H1 (cell line): ENCODE results near the gene MTERF2. TPM values are rescaled to one million over a fixed set of nuclear protein-coding genes. Genes with fewer than 3 reads are reported as not detected.

Source experiments
- CTCF ChIA-PET: fragments of 300-600 bp; sonication (Branson Sonifier 250); formaldehyde crosslinking; loops from one replicate; lab custom pipeline; 2021; ENCODE audit not compliant: partially characterized antibody; lab: Charles Lee
- POLR2A ChIA-PET: fragments of 300-600 bp; sonication (Branson Sonifier 250); formaldehyde crosslinking; loops from one replicate; lab custom pipeline; 2021; ENCODE audit warnings: inconsistent platforms; ENCODE audit not compliant: partially characterized antibody; lab: Charles Lee
- DNase-seq, 2 experiments: peaks; one replicate each; pipeline versions ENCODE4 v3.0.0 to v3.0.0-alpha.2; 2010 to 2022; ENCODE audit warnings: low spot score in 2 of 2, low read depth in 1 of 2, mixed read lengths in 1 of 2
- FAIRE-seq: peaks from 2 replicates; lab custom pipeline; 2011; peaks lifted over from hg19 to GRCh38; lab: Jason Lieb, UNC
- H2AFZ ChIP-seq: 2 replicates; pipeline ENCODE4 v1.8.1; 2012; ENCODE audit warnings: low read length, inconsistent platforms
- H2AK5ac ChIP-seq: 2 replicates; pipeline ENCODE4 v1.6.1; 2013; ENCODE audit warnings: low read depth, low read length
- H2BK120ac ChIP-seq: replicated peaks from 2 replicates; pipeline ENCODE3; 2013; ENCODE audit warnings: low read depth, low read length, inconsistent platforms
- H2BK12ac ChIP-seq: 2 replicates; pipeline ENCODE4 v1.6.1; 2013; ENCODE audit warnings: low read depth, low read length
- H2BK15ac ChIP-seq: 2 replicates; pipeline ENCODE4 v1.6.1; 2013; ENCODE audit warnings: low read length
- H2BK20ac ChIP-seq: 2 replicates; pipeline ENCODE4 v1.6.1; 2013; ENCODE audit warnings: low read length
- H2BK5ac ChIP-seq: 2 replicates; pipeline ENCODE4 v1.6.1; 2013; ENCODE audit warnings: low read depth, low read length
- H3K14ac ChIP-seq: 2 replicates; pipeline ENCODE4 v1.6.1; 2013; ENCODE audit warnings: inconsistent platforms; ENCODE audit not compliant: insufficient read length
- H3K18ac ChIP-seq: 2 replicates; pipeline ENCODE4 v1.6.1; 2013; ENCODE audit warnings: low read length; ENCODE audit errors: extremely low read depth
- H3K23ac ChIP-seq: 2 replicates; pipeline ENCODE4 v1.6.1; 2013; ENCODE audit warnings: inconsistent platforms; ENCODE audit not compliant: insufficient read length
- H3K23me2 ChIP-seq: 2 replicates; pipeline ENCODE4 v1.6.1; 2013; ENCODE audit warnings: low read depth, low read length
- H3K27ac ChIP-seq: 2 replicates; pipeline ENCODE4 v1.6.1; 2011; ENCODE audit warnings: low read depth, low read length, inconsistent platforms
- H3K27me3 ChIP-seq, 4 experiments: replicated peaks in 1 of 4; 1 replicate in 1 of 4; 2 replicates in 3 of 4; pipeline versions ENCODE4 v1.6.1 to v1.8.1; 2011 to 2013; ENCODE audit warnings: low read length in 3 of 4, mild to moderate bottlenecking in 3 of 4, inconsistent platforms in 2 of 4, mixed read lengths in 2 of 4, moderate library complexity in 1 of 4; ENCODE audit not compliant: control insufficient read depth in 3 of 4, insufficient read depth in 3 of 4; ENCODE audit errors: extremely low read depth in 1 of 4
- H3K36me3 ChIP-seq, 4 experiments: 2 replicates each; pipeline versions ENCODE4 v1.6.1 to v1.8.1; 2011 to 2013; ENCODE audit warnings: mild to moderate bottlenecking in 4 of 4, low read length in 3 of 4, moderate library complexity in 2 of 4, control low read depth in 1 of 4, inconsistent platforms in 1 of 4; ENCODE audit not compliant: insufficient read depth in 4 of 4, control insufficient read depth in 2 of 4
- H3K4ac ChIP-seq: replicated peaks from 2 replicates; pipeline ENCODE3; 2013; ENCODE audit warnings: low read length, low read depth, mixed read lengths, inconsistent platforms; ENCODE audit not compliant: insufficient read length
- H3K4me1 ChIP-seq, 4 experiments: replicated peaks in 1 of 4; 1 replicate in 1 of 4; 2 replicates in 3 of 4; pipeline versions ENCODE4 v1.6.1 to v1.8.1; 2011 to 2013; ENCODE audit warnings: low read length in 3 of 4, inconsistent platforms in 2 of 4, mixed read lengths in 1 of 4; ENCODE audit not compliant: insufficient read depth in 4 of 4, control insufficient read depth in 3 of 4
- H3K4me2 ChIP-seq, 2 experiments: 2 replicates each; pipeline versions ENCODE4 v1.6.1 to v1.8.1; 2011 to 2013; ENCODE audit warnings: low read depth in 2 of 2, low read length in 2 of 2, control low read depth in 1 of 2, inconsistent platforms in 1 of 2, mild to moderate bottlenecking in 1 of 2; ENCODE audit not compliant: insufficient read depth in 1 of 2
- H3K4me3 ChIP-seq, 4 experiments: fragments of 200-600, 300-600 bp in 1 of 4; sonication (generic), shearing (Covaris generic), sonication (Bioruptor Twin) in 1 of 4; 2 replicates each; pipeline versions ENCODE4 v1.5.1 to v1.8.1; 2011 to 2016; ENCODE audit warnings: low read length in 4 of 4, low read depth in 3 of 4, control low read depth in 2 of 4, inconsistent platforms in 2 of 4, mild to moderate bottlenecking in 2 of 4, mixed read lengths in 1 of 4, moderate library complexity in 1 of 4; ENCODE audit not compliant: insufficient read depth in 2 of 4; ENCODE audit errors: extremely low read depth in 1 of 4
- H3K56ac ChIP-seq: replicated peaks from 2 replicates; pipeline ENCODE3; 2013; ENCODE audit warnings: low read depth, mild to moderate bottlenecking, mixed read lengths, low read length, inconsistent platforms; ENCODE audit not compliant: insufficient read length
- H3K79me1 ChIP-seq: 2 replicates; pipeline ENCODE4 v1.6.1; 2013; ENCODE audit warnings: low read depth, low read length, control low read depth
- H3K79me2 ChIP-seq, 2 experiments: 2 replicates each; pipeline versions ENCODE4 v1.6.1 to v1.8.1; 2012 to 2013; ENCODE audit warnings: low read length in 2 of 2, mild to moderate bottlenecking in 2 of 2, inconsistent platforms in 1 of 2; ENCODE audit not compliant: insufficient read depth in 2 of 2, control insufficient read depth in 1 of 2
- H3K9ac ChIP-seq, 4 experiments: replicated peaks in 1 of 4; 1 replicate in 1 of 4; 2 replicates in 3 of 4; pipeline versions ENCODE4 v1.6.1 to v1.8.1; 2011 to 2013; ENCODE audit warnings: low read depth in 3 of 4, low read length in 3 of 4, control low read depth in 2 of 4, mild to moderate bottlenecking in 2 of 4, moderate library complexity in 2 of 4, inconsistent platforms in 1 of 4; ENCODE audit errors: extremely low read depth in 1 of 4
- H3K9me3 ChIP-seq, 2 experiments: 2 replicates each; pipeline versions ENCODE4 v1.6.1 to v1.8.1; 2012 to 2013; ENCODE audit warnings: mild to moderate bottlenecking in 2 of 2, moderate library complexity in 2 of 2, control low read depth in 1 of 2, inconsistent platforms in 1 of 2, low read depth in 1 of 2, low read length in 1 of 2, mixed read lengths in 1 of 2; ENCODE audit not compliant: insufficient read depth in 2 of 2
- H4K20me1 ChIP-seq, 2 experiments: replicated peaks in 1 of 2; 2 replicates each; pipeline versions ENCODE3 to v1.8.1; 2011 to 2013; ENCODE audit warnings: inconsistent platforms in 2 of 2, low read length in 2 of 2, mild to moderate bottlenecking in 1 of 2; ENCODE audit not compliant: insufficient read depth in 2 of 2, control insufficient read depth in 1 of 2
- H4K5ac ChIP-seq: 2 replicates; pipeline ENCODE4 v1.6.1; 2013; ENCODE audit warnings: low read length, low read depth, mixed read lengths, inconsistent platforms; ENCODE audit not compliant: insufficient read length
- H4K8ac ChIP-seq: 2 replicates; pipeline ENCODE4 v1.8.0; 2013; ENCODE audit warnings: mild to moderate bottlenecking, moderate library complexity, low read length, inconsistent platforms; ENCODE audit not compliant: insufficient read depth; ENCODE audit errors: extremely low read depth
- H4K91ac ChIP-seq: replicated peaks from 2 replicates; pipeline ENCODE3; 2013; ENCODE audit warnings: low read length, mixed read lengths, inconsistent platforms; ENCODE audit not compliant: insufficient read length
- CTCF ChIP-seq, 3 experiments: IDR thresholded peaks; 1 replicate in 2 of 3; 2 replicates in 1 of 3; pipeline versions ENCODE4 v1.5.1 to v1.6.1; 2011; ENCODE audit warnings: low read length in 3 of 3, mild to moderate bottlenecking in 3 of 3, inconsistent platforms in 2 of 3, low read depth in 1 of 3, moderate library complexity in 1 of 3; ENCODE audit not compliant: insufficient read depth in 1 of 3; ENCODE audit errors: control extremely low read depth in 1 of 3
- GABPA ChIP-seq: IDR thresholded peaks from 2 replicates; pipeline ENCODE4 v1.6.1; 2011; ENCODE audit warnings: mild to moderate bottlenecking, low read length, moderate library complexity, borderline replicate concordance; ENCODE audit not compliant: insufficient read depth
- GTF2F1 ChIP-seq: IDR thresholded peaks from 2 replicates; pipeline ENCODE4 v1.6.1; 2012; ENCODE audit warnings: low read depth, low read length, improper control_type of control experiment, borderline replicate concordance
- JUN ChIP-seq: IDR thresholded peaks from 2 replicates; pipeline ENCODE4 v1.6.1; 2011; ENCODE audit warnings: low read depth, mild to moderate bottlenecking, improper control_type of control experiment, low read length
- KDM1A ChIP-seq: fragments of 200-600, 300-600 bp; sonication (generic); IDR thresholded peaks from 2 replicates; pipeline ENCODE4 v1.7.1; 2016; ENCODE audit warnings: mild to moderate bottlenecking, low read length, borderline replicate concordance
- SRF ChIP-seq: IDR thresholded peaks from 2 replicates; pipeline ENCODE4 v1.6.1; 2011; ENCODE audit warnings: mild to moderate bottlenecking, low read depth, low read length, moderate library complexity
- TCF12 ChIP-seq: IDR thresholded peaks from 2 replicates; pipeline ENCODE4 v1.6.1; 2011; ENCODE audit warnings: low read depth, mild to moderate bottlenecking, low read length
- USF2 ChIP-seq: IDR thresholded peaks from 2 replicates; pipeline ENCODE4 v1.6.1; 2011; ENCODE audit warnings: low read length, improper control_type of control experiment
- WGBS, 2 experiments: shearing (Covaris generic) in 1 of 2; methylation state at CpG; one replicate each; pipeline versions ENCODE4 v1.1.6 to v1.1.7; 2013 to 2015; ENCODE audit warnings: low lambda C conversion rate in 2 of 2, mixed read lengths in 2 of 2, inconsistent platforms in 1 of 2, low coverage in 1 of 2, missing lambda C conversion rate in 1 of 2; ENCODE audit not compliant: insufficient replicate concordance in 2 of 2, insufficient coverage in 1 of 2, insufficient read length in 1 of 2; ENCODE audit errors: extremely low coverage in 1 of 2, missing lambda C conversion rate in 1 of 2; 5-methylcytosine and 5-hydroxymethylcytosine counted together
- polyA plus RNA-seq, 7 experiments: library from polyadenylated mRNA; depleted of rRNA in 3 of 7; stranded (reverse) in 5 of 7; unstranded in 2 of 7; fragments of >200 nt in 5 of 7; fragments of 200-250 nt in 2 of 7; gene quantifications; 1 replicate in 5 of 7; 2 replicates in 1 of 7; 4 replicates in 1 of 7; pipeline versions ENCODE4 v1.2.1 to v1.2.3, GENCODE V29; 2011 to 2013; ENCODE audit warnings: missing spikeins in 2 of 7, mixed read lengths in 2 of 7
- total RNA-seq: library from RNA; stranded (reverse); fragmentation: NEBNext Ultra II Directional; extraction: Animal tissue kit (Norgen Biotek cat#: 25700); gene quantifications from 2 replicates; pipeline ENCODE4 v1.2.1, GENCODE V29; 2021
- TF ChIP-seq, protein P1 (sequence below): IDR thresholded peaks from 2 replicates; pipeline ENCODE4 v1.6.1; 2012; ENCODE audit warnings: inconsistent platforms

The MTERF2 gene
- total and polyA plus RNA-seq, 2 of the 8 experiments (the other 6 are each of a cell fraction or from before 2014, with no cell fraction given), result 2.8 to 7.1 TPM

- DNase-seq, result no peak
- no peaks in the 10 kb centered on the region for H4K20me1 ChIP-seq
- no peak overlapping the region for H3K4ac ChIP-seq
- H2BK120ac ChIP-seq, result no peak overlapping the region
- no peak overlapping the region for H3K56ac ChIP-seq
- ChIA-PET CTCF (interaction anchor here (1.6 kb wide), 1 partner anchor 14 kb away, joined by 4 read pairs; no protein-coding TSS in a partner anchor), POLR2A (no interaction called here)
- H4K8ac ChIP-seq, result no peak overlapping the region
- WGBS, 2 experiments, result 93% methylated on average over 2 of the region's 2 CpGs; no CpG with 5 or more reads in 1 of the 2 experiments
- H3K23ac ChIP-seq, result no peak overlapping the region
- no peaks in the 10 kb centered on the region for H3K9me3 ChIP-seq
- no peak overlapping the region for H2BK12ac ChIP-seq
- H3K4me2 ChIP-seq, result no peak overlapping the region
- no peak overlapping the region for H3K14ac ChIP-seq
- no peak overlapping the region for H4K91ac ChIP-seq
- H3K9ac ChIP-seq, result no peak overlapping the region
- H3K23me2 ChIP-seq, result no peaks in the 10 kb centered on the region; the same call in 1 of the 2 replicates
- H3K36me3 ChIP-seq, result no peaks in the 10 kb centered on the region
- H2BK15ac ChIP-seq, result no peak overlapping the region
- no peak overlapping the region for H3K27ac ChIP-seq
- no peak overlapping the region for H2AK5ac ChIP-seq
- FAIRE-seq, result no peak
- H3K4me1 ChIP-seq, result no peaks in the 10 kb centered on the region
- H2BK20ac ChIP-seq, result no peak overlapping the region
- peaks cover 0 to 2% (median 0%) of the 10 kb centered on the region in 4 experiments; a peak in 1 of 7 replicates for H3K27me3 ChIP-seq
- no peak overlapping the region for H2BK5ac ChIP-seq
- 0 out of 2 replicates have a peak, but pooled peaks cover 3% of the 10 kb centered on the region for H3K79me1 ChIP-seq
- no peaks in the 10 kb centered on the region; a peak in 2 of 4 replicates for H3K79me2 ChIP-seq
- no peak overlapping the region for H3K4me3 ChIP-seq
- H4K5ac ChIP-seq, result no peak overlapping the region
- H2AFZ ChIP-seq, result no peak overlapping the region
- H3K18ac ChIP-seq, result no peak overlapping the region
- no peak for TF ChIP-seq KDM1A
- no peak for TF ChIP-seq GABPA
- TF ChIP-seq TCF12, result no peak
- no peak for TF ChIP-seq GTF2F1
- no peak for TF ChIP-seq USF2
- TF ChIP-seq JUN, result no peak
- no peak for TF ChIP-seq CTCF (IDR thresholded peaks at IDR 0.05; ENCODE audit: control extremely low read depth in 1 of 3, insufficient read depth in 1 of 3, low read depth in 1 of 3, low read length in 3 of 3)
- TF ChIP-seq, protein P1, sequence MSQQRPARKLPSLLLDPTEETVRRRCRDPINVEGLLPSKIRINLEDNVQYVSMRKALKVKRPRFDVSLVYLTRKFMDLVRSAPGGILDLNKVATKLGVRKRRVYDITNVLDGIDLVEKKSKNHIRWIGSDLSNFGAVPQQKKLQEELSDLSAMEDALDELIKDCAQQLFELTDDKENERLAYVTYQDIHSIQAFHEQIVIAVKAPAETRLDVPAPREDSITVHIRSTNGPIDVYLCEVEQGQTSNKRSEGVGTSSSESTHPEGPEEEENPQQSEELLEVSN, result no peak
- TF ChIP-seq SRF, result no peak
Measured at GRCh38 chr12:107027636-107028053, 40.7 kb upstream of the MTERF2 start.
